Activated CD4-positive, alpha-beta T cell treated with anti-CD3 and anti-CD28 coated beads for 4 hours (primary cell): ENCODE measurements around the gene DBF4.
"Not testable (repeated sequence)": the region's sequence is repeated elsewhere in the genome, so short reads cannot be mapped to it uniquely, and the experiment has no call there.

Experiments used
- DNase-seq, 2 donors: peaks; one replicate each; pipeline ENCODE4 v3.0.0-alpha.2; 2020

DBF4 gene

GRCh38 chr7:87876040-87876868 lies at the start of gene DBF4, which contains the start of gene SLC25A40:
Gene DBF4 (plus strand): TSS chr7:87876493. CDS start chr7:87876733, 240 bp downstream.
Gene SLC25A40 (minus strand): TSS chr7:87876360. CDS start chr7:87858727, 17,633 bp downstream.
- DNase-seq = peak; percentile 92 to 94

DNA sequence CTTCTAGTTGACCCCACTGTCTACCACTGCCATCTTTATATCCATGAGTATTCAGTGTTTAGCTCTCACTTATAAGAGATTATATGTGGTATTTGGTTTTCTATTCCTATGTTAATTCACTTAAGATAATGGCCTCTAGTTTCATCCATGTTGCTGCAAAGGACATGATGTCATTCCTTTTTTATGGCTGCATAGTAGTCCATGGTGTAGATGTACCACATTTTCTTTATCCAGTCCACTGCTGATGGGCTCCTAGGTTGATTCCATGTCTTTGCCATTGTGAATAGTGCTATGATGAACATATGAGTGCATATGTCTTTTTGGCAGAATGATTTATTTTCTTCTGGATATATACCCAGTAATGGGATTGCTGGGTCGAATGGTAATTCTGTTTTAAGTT lies 47.9 kb upstream of the DBF4 start:
- not testable (repeated sequence) for DNase-seq

GRCh38 chr7:87831097-87831496 lies 45.2 kb upstream of the DBF4 start:
- no peak for DNase-seq

DNA sequence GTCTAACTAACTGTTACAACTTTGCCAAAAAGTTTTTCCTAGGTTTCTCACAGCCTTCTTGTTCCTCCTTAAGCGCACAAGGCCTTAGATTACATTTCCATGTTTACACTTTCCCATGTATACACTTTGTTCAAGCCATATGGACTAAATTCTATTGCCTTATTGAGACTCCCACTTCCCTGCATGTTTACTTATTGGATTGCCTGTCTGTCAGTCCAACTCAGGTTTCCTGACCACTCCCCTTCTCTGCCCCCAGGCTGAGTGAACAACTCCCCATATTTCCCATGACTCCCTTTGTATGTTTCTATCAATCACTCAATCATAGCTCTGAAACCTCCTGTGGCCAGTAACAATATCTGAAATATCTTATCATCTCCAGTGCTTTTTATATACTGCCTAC lies 43.2 kb upstream of the DBF4 start:
- no peak for DNase-seq

DNA sequence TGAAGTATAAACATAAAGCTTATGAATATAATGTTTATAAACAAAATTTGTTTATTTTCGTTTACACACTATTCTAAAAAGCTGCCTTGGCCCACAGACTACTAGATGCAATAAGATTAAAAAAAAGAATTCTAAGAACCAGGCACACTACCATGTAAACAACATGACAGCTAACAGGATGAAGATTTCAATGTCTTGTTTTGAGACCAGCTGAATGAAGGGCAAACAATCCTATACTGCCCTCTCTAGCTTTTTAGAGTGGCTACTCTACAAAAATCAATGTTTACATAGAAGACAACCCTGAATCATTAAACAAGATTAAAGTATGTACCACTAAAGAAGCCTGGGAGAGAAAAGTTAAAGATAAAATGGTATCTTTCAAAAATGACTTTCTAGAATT lies 38.7 kb upstream of the DBF4 start:
- DNase-seq = no peak

DNA sequence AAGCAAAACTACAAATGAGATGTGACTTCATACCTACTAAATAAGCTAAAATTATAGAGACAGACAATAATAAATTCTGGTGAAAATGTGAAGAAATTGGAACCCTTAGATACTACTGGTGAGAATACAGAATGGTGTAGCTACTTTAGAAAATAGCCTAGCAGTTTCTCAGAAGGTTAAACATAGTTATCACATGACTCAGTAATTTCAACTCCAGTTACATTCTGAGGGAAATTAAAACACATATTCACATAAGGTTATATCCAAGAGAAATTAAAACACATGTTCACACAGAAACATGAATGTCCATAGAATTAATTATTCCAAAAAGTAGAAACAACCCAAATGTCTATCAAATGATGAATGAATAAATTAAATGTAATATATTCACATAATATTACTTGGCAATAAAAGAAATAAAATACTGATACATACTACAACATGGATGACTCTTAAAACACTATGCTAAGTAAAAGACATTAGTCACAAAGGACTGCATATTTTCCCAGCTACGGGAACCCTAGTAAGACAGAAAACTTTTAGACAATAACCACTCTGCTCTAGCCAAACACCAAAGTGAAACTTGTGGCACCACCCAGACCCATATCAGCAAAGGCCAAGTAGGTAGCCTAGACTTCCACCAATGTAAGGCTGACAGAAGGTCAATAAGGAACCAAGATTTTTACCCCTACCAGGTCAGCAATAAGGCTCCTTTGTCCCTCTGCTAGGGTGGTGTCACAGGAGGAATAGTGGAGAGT lies 25.3 kb upstream of the DBF4 start:
- DNase-seq = no peak

DNA sequence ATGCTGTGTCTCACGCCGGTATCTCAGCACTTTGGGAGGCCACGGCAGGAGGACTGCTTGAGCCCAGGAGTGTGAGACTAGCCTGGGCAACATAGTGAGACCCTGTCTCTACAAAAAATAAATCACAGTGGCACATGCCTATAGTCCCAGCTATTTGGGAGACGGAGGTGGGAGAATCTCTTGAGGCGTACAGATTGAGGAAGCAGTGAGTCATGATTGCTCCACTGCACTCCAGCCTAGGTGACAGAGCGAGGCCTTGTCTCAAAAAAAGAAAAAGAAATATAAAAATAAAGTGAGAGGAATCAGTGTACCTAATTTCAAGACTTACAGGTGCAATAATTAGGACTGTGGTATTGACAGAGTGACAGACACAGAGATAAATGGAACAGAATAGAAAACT lies 24.0 kb upstream of the DBF4 start:
- no peak for DNase-seq

DNA sequence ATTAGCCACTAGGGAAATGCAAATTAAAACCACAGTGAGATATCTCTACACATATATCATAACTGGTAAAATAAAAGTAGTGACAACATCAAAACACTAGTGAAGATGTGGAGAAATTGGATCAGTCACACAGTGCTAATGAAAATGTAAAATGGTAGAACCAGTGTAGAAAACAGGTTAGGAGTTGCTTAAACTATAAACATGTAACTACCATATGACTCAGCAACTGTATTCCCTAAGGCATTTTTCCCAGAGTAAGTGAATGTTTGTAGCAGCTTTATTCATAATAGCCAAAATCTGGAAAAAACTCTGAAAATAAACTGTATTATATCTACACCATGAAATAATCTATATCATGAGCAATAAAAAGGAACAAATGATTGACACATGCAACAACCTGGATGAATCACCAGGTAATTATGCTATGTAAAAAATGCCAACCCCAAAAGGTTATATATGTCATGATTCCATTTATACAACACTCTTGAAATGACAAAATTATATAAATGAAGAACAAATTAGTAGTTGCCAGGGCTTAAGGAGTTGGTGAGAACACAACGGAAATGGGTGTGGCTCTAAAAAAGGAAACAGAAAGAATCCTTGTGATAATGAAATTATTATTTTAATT lies 22.9 kb upstream of the DBF4 start:
- DNase-seq = no peak

- DNase-seq = no peak
Observed at GRCh38 chr7:87858417-87859100, 17.7 kb upstream of the DBF4 start.

- DNase-seq = no peak
Observed at GRCh38 chr7:87866089-87866488, 10.2 kb upstream of the DBF4 start.

DNA sequence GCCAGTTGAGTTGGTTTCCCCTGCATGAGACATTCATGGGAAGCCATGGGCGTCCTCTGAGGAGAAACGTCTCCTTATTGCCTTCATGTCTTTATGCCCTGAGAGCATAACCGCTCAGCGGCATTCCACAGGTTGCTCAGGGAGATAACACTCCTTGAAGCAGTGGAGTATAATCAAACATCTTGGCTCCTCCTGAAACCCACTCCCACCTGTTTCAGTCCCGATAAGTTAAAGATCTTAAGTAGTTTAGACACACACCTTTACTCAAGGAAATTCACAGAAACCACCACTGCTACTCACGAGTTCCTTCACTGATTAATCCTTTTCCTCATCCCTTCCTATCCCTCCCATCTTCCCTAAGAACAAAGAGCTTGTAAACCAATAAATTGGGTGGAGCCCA lies 9.8 kb upstream of the DBF4 start:
- DNase-seq = not testable (repeated sequence)

- no peak for DNase-seq
Observed at GRCh38 chr7:87870471-87870870, 5.8 kb upstream of the DBF4 start.

DNA sequence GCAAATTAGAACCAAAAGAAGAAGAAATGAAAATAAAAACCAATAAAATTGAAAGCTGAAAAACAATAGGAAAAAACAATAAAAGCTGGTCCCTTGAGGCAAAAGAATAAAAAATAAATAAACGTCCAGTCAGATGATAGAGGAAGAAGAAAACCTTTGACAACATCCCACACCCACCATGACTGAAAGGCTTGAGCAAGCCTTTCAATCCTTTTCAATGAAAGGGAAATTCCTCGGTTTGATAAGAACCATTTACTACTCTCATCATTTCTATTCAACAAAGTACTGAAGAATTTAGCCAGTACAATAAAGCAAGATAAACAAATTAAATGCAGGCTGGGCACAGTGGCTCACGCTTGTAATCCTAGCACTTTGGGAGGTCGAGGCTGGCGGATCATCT lies 3.9 kb upstream of the DBF4 start:
- no peak for DNase-seq

DNA sequence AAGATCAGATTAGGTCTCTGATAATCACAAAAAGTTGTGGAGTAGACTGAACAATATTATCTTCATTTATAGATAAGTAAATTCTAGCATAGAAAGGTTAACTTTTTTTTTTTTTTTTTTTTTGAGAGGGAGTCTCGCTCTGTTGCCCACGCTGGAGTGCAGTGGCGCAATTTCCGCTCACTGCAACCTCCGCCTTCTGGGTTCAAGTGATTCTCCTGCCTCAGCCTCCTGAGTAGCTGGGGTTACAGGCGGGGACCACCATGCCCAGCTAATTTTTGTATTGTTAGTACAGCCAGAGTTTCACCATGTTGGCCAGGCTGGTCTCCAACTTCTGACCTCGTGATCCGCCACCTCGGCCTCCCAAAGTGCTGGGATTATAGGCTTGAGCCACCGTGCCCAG lies 3.0 kb upstream of the DBF4 start:
- not testable (repeated sequence) for DNase-seq

GRCh38 chr7:87874066-87874465 lies 2.2 kb upstream of the DBF4 start:
- no peak for DNase-seq

DNA sequence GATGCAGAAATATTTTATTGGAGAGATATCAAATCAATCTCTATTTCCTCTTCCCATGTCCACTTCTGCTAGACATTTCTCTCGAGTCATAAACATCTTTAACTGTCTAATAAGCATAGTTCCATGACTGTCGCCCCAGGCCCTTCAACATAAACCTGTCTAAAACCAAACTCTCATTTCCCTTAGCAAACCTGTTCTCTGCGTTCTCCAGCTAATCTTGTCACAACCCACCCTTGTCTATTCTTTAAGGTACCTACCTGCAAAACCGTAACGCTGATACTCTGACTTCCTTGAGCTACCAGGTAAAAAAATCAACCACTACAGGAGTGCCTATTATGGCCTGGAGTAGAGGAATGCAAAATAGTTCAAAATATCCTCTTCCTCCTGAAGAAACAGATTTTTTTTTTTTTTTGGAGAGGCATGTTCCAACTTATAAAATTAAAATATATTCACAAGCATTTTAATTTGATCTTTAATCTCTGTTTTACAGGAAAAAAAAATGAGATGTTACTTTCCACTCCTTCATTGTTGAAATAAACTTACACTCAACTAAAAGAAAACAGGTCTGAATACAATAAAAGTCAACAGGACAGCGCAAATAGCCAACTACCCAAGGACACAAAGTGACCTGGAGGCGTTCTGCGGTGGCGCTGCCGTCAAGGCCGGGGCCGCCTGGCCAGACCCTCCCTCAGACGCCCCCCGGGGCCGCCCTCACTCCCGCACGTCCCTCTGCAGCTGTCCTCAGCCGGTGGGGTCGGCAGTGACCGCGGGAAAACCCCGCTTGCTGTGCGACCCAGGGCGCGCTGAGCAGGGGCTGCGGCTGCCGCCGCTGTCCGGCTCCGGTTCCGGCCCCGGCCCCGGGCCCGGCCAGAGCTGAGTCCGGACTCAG lies 898 bp upstream of the DBF4 start:
- peak; percentile 2 to 6 for DNase-seq

- DNase-seq = peak; percentile 40 to 41
Observed at GRCh38 chr7:87876869-87877234, 559 bp downstream of the DBF4 start.

- DNase-seq = no peak
Observed at GRCh38 chr7:87877366-87878040, 1.2 kb downstream of the DBF4 start.

GRCh38 chr7:87878208-87878735 lies 2.0 kb downstream of the DBF4 start:
- no peak for DNase-seq

- DNase-seq = no peak
Observed at GRCh38 chr7:87882151-87882937, 6.1 kb downstream of the DBF4 start.
